Endometrial microvascular endothelial cells (primary cell): ENCODE data around the gene SSUH2. TPM values are rescaled to one million over a fixed set of nuclear protein-coding genes. Genes with fewer than 3 reads are reported as not detected.

ENCODE experiments used
- in situ Hi-C: cut with HindIII; loops from 2 replicates; pipeline ENCODE4 v1.10.0; 2017; ENCODE audit warnings: low sequenced_read_pairs, low pct_unique_long_range_greater_than_20kb; ENCODE audit errors: inconsistent ontology term
- total RNA-seq: library from RNA; depleted of rRNA; stranded (reverse); fragments of >200 nt; gene quantifications from one replicate; pipeline ENCODE4 v1.2.3, GENCODE V29; 2015; ENCODE audit errors: inconsistent ontology term

SSUH2 gene
- total RNA-seq, 1 donor from 2014 or later = not detected

DNA sequence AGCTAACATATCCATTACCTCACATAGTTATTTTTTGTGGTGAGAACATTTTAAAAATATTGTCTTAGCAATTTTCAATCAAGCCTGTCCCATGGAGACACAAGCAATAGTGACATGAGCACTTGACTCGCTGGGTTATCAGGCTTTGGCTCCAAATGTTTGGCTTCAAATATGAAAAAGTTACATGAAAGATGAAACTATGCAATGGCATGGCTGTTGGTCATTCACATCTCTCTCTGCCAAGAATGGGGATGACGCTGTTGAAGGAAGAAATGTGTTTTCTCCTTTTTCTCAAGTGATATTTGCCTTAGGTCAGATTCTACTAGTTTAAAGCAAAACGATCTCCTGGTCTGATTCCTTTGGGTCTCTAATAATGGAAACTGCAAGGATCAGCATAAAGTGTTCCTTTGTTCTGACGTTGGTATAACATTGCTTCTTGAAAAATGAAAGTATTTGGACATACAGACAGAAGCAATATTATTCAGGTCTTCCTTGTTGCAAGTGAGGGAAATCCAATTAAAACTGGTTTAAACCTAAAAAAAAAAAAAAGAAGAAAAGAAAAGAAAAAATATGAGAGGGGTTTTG lies 71.2 kb downstream of the SSUH2 start:
- in situ Hi-C loops = no loop called here

DNA sequence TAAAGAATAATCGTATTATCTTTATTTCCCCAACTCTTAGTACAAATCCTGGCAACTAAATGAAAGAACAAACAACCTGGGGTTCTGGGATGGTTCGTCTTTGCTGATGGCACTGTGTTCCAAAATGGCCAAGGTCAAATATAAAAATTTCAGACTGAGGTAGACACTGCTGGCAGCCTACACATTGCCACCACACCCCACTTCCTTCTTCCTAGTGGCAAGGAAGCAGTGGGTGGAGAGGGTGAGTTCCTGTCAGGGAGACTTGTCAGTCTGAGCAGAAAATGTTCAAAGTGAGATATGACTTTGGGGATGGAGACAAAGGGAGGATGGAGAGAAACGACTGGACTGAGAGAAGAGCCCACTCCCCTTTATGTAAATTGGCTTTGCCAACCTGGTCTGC lies 73.3 kb downstream of the SSUH2 start:
- in situ Hi-C loops = no loop called here

Other genes starting within 250 kb of the SSUH2 start
- gene LMCD1, start 143.0 kb downstream of the SSUH2 start, total RNA-seq = 39.1 TPM
- gene CAV3, start 89.0 kb upstream of the SSUH2 start, total RNA-seq = not detected
- gene OXTR, start 124.8 kb upstream of the SSUH2 start, total RNA-seq = 0.74 TPM